NCI-H1048 (cell line): ENCODE results near the gene GPR132.
"Not testable (repeated sequence)": the region's sequence is repeated elsewhere in the genome, so short reads cannot be mapped to it uniquely, and the experiment has no call there.

Experiments used
- DNase-seq: peaks from one replicate; lab custom pipeline; 2025; lab: John Stamatoyannopoulos, UW

The GPR132 gene

DNA sequence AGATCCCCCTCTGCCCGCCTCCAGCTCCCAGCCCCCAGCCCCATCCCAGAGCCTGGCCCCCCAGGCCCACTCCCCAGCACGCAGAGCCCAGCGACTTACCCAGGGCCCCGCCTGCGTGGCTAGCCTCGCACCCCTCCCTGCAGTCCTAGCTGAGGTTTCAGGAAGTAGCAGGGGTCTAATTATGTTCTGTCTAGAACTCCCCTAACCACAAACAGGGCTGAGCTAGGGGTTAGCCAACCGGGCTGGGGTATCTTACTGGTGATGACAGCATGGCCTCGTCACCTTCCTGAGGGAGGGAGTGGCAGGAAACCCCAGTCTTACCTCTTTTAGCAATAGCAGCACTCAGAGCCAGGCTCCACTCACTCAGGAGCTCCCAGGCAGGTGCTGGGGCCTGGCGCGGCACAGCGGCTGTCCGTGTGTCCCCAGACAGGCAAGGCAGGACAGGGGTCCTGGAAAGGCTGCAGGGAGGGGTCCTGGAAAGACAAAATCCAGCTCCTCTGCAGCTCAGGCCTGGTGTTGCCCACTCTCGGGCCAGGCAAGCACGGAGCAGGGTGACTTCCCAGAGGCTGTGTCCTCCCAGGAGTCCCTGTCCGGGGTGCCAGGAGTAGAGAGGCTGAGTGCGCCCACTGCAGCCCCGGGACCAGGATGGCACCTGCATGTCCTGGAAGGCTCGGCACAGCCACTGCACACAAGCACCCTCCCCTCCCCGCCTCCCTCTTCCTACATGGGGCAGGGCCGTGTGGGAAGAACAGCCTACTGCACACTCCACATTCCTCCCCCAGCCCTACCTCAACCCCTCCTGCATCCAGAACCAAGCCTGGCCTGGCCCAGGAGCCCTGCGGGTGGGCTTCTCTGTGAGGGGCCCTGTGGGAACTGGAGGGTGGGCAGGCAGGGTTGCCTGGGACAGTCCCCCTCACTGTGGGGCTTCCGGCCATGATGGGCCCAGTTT is at the start of gene GPR132:
Gene GPR132 (minus strand): TSS at position 151 of the 949 bp plus-strand sequence. CDS start 10,010 bp downstream, outside the sequence.
- no peak for DNase-seq

- not testable (repeated sequence) for DNase-seq
Measured at GRCh38 chr14:105109243-105109642, 44.0 kb upstream of the GPR132 start.

- DNase-seq = no peak
Measured at GRCh38 chr14:105108516-105108864, 43.3 kb upstream of the GPR132 start.

GRCh38 chr14:105107781-105108515 is 42.7 kb upstream of the GPR132 start:
- no peak for DNase-seq

- no peak for DNase-seq
Measured at GRCh38 chr14:105107351-105107750, 42.1 kb upstream of the GPR132 start.

- DNase-seq = no peak
Measured at GRCh38 chr14:105105158-105105557, 39.9 kb upstream of the GPR132 start.

- DNase-seq = no peak
Measured at GRCh38 chr14:105102893-105103292, 37.7 kb upstream of the GPR132 start.

GRCh38 chr14:105102361-105102870 is 37.2 kb upstream of the GPR132 start:
- DNase-seq = no peak

- no peak for DNase-seq
Measured at GRCh38 chr14:105100910-105101309, 35.7 kb upstream of the GPR132 start.

DNA sequence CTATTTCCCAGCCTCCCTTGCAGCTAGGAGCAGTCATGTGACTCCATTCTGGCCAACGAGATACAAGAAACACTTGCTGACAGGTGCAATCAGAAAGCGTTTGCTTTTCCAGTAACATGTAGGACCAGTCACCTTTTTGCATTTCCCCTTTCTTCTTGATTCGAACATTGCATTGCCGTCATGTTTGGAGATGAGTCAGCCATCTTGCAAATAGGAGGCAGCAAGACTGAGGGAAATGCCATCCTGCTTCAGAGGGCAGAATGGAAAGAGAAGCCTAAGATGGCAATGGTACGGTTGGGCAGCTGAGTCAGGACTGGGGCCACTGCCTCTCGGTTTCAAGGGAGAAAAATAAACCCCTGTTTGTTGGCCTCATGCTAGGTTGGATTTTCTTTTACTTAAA is 34.5 kb upstream of the GPR132 start:
- no peak for DNase-seq

DNA sequence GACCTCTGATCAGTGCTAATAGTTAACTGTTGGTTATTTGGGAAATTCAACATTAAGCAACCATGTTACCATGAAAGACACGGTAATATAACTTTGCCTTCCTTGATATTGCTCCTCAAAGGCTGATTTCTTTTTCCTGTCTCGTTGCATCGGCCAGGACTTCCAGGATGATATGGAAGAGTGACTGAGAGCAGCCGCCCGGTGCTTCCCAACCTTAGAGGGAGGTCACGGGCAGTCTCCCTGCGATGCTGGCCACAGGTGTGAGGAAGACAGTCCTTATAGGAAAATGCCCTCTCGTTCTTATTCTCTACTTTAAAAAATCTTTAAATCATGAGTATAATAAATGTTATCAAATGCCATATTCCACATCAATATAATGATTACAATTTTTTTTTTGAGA is 33.1 kb upstream of the GPR132 start:
- DNase-seq = no peak

GRCh38 chr14:105097794-105098127 is 32.5 kb upstream of the GPR132 start:
- DNase-seq = no peak

DNA sequence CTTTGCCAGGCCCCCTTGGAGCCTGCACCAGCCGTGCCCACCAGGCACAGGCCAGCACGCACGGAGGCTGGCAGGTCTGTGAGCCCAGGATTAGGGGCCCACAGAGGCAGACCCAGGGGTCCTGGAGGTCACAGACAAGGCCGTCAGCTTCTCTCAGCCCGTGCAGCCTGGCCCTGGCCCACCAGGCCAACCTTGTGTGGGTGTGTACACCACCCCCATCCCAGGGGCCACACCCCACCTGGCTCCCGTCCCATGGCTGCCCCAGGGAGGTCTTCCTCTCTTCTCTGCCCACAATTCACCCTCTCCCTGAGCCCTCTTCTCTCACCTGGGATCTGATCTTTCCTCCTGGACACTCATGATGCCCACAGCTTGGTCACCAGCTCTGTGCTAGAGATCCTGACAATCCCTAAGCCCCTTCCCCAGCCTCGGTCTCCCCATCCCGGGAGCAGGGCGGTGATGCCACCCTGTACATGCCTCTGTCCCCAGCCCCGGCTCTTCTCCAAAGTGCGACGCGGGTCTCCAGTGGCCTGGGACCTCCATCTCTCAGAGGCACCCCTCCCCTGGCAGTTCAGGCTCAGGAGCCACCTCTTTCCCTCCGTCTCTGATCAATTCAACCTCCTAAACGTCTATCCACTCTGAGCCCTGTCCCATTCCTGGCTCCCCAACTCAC is 31.1 kb upstream of the GPR132 start:
- no peak for DNase-seq

DNA sequence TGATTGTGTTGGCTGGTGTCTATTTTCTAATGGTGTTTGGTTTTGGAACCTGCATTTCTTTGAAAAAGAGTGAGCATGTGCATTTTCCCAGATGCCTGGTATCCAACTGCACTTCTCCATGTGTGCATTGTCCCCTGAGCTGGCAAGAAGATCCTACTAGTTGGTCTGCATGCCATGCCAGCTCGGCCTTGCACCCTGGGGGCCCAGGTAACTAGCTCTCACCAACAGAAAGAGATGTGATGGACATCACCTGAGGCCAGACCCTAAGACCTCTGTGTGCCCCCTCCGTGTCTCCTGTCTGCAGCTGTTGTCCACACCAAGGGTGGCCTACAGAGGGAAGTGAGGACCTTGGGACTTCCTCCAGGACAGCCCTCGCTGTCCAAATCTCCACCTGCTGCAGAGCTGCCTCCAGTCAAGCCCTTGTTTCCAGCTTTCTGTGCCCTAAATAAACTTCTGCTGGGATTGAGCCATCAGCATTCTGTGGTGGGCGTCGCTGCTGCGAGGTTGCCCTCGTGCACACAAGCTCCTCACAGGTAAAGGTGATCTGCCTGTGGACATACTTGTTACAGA is 30.1 kb upstream of the GPR132 start:
- no peak for DNase-seq

DNA sequence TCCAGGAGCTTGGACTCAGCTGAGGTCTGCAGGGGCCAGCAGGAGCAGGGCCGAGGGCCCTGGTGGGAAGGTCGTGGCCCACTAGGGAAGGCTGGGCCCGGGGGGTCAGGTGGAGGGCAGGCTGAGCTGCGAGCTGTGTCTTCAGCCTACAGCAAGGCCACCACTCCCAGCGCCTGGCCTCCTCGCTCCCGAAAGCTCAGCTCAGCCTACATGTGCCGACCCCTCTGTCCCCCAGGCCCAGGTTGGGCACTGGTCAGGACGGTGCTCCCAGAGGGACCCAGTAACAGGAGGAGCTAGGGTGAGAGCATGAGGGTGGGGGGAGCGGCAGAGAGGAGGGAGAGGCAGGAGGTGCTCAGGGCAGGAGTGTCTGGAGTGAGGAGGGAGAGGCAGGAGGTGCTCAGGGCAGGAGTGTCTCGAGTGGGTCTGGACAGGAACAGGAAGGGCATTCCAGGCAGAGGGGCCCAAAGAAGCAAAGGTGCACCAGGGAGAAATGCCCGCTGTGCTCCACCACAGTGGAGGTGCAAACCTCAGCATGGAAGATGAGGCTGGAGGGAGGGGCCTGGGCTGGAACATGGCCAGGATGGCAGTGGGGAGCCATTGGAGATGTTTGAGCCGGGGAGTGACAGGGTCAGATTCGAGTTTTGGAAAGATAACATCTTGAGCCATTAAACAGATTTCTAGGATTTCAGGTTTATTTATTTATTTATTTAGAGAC is 29.1 kb upstream of the GPR132 start:
- no peak for DNase-seq

DNA sequence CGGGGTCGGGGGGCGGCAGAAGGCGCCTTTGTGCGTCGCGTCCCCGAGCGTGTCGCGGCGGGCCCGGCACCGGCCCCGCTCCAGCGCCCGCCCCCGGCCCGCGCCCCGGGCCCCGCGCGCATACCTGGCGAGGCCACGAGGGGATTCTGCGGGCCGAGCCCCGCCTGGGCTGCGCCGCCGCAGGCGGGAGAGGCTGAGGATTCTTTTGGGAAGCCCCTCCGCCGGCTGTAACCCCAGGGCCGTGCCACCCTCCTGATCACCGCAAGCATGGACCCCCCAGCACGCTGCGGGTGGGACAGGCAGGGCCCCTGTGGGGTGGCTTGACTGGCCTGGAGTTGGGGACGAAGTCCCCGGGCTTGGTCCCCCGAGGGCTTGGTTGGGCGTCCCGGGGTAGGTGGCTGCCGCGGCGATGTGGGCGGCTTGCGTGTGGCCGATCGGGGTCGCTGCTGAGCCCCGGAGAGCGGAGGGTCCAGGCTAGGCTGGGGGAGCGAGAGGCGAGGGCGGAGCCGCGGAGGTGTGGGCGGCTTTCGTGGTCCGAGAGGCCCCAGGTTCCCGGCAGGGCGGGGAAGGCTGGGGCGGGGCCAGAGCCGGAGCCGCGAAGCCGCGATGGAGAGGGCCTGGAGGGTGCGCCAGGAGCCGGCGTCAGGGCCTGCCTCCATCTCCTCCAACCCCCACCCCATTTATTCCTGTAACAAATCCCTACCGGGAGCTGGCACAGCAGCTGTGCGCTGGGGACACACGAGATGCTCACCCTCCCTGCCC is 28.4 kb upstream of the GPR132 start:
- peak; percentile 30 for DNase-seq

DNA sequence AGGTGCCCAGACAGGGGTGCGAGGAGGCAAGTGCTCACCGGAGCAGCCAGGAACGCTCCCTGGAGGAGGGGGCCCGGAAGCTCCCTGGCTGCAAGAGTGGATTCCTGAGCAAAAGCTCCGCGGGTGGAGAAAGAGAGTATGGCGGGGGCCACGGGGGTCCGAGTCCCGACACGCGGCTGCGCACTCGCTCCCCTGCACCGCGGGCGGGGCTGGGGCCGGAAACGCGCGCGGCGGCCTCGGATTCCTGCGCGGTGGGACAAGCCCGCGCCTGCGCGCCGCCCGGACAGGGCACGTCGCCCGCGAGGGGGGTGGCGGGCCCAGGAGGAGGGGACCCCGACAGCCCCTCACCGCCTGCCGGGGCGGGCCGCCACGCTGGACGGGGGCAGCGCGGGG is 27.8 kb upstream of the GPR132 start:
- no peak for DNase-seq

DNA sequence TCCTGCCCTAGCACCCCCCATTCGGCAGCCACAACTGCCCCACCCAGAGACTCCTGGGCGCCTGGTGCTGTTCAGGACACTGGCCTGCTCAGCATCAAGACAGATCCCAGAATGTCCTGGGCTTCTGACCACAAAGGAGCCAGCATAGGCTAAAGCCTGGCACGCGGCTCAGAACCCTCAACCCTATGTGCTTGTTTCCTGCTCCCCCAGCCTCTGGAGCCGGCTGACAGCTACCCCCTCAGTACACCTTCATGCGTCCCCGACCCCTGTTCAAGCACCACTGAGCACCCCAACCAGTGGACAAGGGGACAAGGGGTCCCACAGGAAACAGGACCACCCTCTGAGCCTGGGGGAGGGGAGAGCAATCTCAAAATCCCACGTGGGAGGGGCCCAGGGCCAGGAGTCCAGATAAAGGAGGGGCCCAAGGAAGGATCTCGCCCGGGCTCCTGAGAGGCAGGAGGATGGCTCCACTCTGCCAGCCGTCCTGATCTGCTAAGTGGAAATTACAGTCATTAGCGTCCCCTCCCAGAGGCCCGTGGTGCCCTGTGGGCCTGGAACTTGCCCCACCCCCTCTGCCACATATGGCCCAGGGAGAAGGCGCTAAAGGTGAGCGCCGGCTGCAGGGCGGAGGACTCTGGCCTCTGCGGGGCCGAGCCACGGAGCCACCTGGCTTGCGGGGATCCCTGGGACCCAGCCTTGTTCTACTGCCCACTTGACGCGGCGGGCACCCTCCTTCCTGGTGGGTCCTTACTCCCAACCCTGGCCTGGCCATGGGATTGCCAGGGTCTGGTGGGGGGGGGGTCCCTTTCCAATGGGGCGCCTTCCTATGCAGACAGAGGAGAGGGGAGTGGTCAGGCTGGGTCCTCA is 27.2 kb upstream of the GPR132 start:
- no peak for DNase-seq

DNA sequence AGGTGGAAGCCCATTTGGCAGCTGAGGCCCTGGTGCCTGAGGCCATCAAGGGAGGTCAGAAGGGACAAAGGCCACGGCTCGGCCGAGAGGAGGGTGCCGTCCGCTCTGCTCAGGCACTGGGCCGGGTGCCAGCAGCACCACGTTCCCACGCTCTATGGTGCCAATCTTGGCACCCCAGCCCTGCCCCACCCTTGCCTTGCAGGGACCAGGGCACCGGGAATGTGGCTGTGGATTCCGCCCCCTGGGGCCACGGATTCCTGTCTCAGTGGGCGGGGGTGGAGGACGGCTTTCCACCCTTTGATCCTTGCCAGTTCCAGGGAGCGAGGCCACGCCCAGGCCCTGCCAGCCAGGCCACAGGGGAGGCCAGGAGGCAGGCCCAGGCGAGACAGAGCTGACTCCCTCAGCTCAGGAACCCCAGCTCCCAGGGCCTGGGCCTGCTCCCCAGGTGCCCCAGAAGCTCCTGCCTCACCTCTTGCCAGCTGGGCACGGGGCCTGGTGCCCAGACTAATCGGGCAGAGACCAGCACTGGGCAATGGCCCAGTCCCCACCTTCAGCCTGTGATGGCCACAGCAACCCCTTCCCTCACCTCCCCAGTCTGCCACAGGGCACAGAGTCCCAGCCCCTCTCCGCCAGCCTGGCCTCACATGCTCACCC is 26.4 kb upstream of the GPR132 start:
- no peak for DNase-seq
